HG02870 (cell line): ENCODE data around the gene PCDHB6.
"Not testable (repeated sequence)": the region's sequence is repeated elsewhere in the genome, so short reads cannot be mapped to it uniquely, and the experiment has no call there.

ENCODE experiments used
- ATAC-seq: cut with Tn5 transposase; IDR thresholded peaks from one replicate; pipeline ENCODE4 v1.9.1; 2021; ENCODE audit warnings: mild to moderate bottlenecking, moderate library complexity; ENCODE audit not compliant: unreplicated experiment

The PCDHB6 gene

GRCh38 chr5:141201646-141202045, 51.8 kb downstream of the PCDHB6 start:
- not testable (repeated sequence) for ATAC-seq
